K562 (cell line): ENCODE results near the gene SYT6. TPM values are rescaled to one million over a fixed set of nuclear protein-coding genes. Genes with fewer than 3 reads are reported as not detected.

Experiments
- ARID1B ChIP-seq: fragments of 450-650 bp; IDR thresholded peaks from 2 replicates; pipeline ENCODE4 v1.6.1; 2016; ENCODE audit warnings: antibody characterized with exemption, mild to moderate bottlenecking, inconsistent platforms
- ARNT ChIP-seq, 2 experiments: fragments of 450-650 bp; IDR thresholded peaks; 2 replicates each; pipeline ENCODE4 v1.6.1; 2016; ENCODE audit warnings: mild to moderate bottlenecking in 1 of 2
- BRF1 ChIP-seq: IDR thresholded peaks from 3 replicates; pipeline ENCODE4 v1.6.1; 2011; ENCODE audit warnings: borderline replicate concordance, mild to moderate bottlenecking; ENCODE audit not compliant: insufficient read length; ENCODE audit errors: extremely low read depth
- CBFA2T3 ChIP-seq: fragments of 450-650 bp; IDR thresholded peaks from 2 replicates; pipeline ENCODE4 v1.6.1; 2017
- DNMT1 ChIP-seq: fragments of 450-650 bp; IDR thresholded peaks from 2 replicates; pipeline ENCODE4 v1.6.1; 2016; ENCODE audit warnings: antibody characterized with exemption, mild to moderate bottlenecking
- ELK3 ChIP-seq: fragments of 450-650 bp; formaldehyde crosslinking; IDR thresholded peaks from 2 replicates; pipeline ENCODE4 v1.4.0; 2020; ENCODE audit warnings: mild to moderate bottlenecking
- FOXK2 ChIP-seq, 2 experiments: fragments of 450-650 bp; IDR thresholded peaks in 1 of 2; conservative IDR thresholded peaks in 1 of 2; 2 replicates each; pipeline ENCODE4 v1.6.1; 2016; ENCODE audit warnings: low read depth in 2 of 2, mild to moderate bottlenecking in 1 of 2
- GATAD2A ChIP-seq: fragments of 450-650 bp; IDR thresholded peaks from 2 replicates; pipeline ENCODE4 v1.6.1; 2017
- HIVEP1 ChIP-seq: fragments of 250-450 bp; sonication (Bioruptor Pico); IDR thresholded peaks from 2 replicates; pipeline ENCODE4 v1.4.0; 2020; ENCODE audit warnings: mild to moderate bottlenecking
- MYC ChIP-seq, 2 experiments: fragments of 250-450 bp in 1 of 2; sonication (Bioruptor Pico) in 1 of 2; IDR thresholded peaks; 2 replicates each; pipeline versions ENCODE4 v1.5.1 to v1.6.1; 2012 to 2021; ENCODE audit warnings: low read depth in 2 of 2, borderline replicate concordance in 1 of 2, improper control_type of control experiment in 1 of 2, low read length in 1 of 2, mild to moderate bottlenecking in 1 of 2, moderate library complexity in 1 of 2
- PBX2 ChIP-seq, 2 experiments: IDR thresholded peaks in 1 of 2; conservative IDR thresholded peaks in 1 of 2; 2 replicates each; pipeline ENCODE4 v1.6.1; 2016; ENCODE audit warnings: low read depth in 2 of 2, mild to moderate bottlenecking in 1 of 2, missing compliant biosample characterization in 1 of 2, missing genetic modification characterization in 1 of 2, moderate library complexity in 1 of 2
- SNIP1 ChIP-seq: fragments of 450-650 bp; IDR thresholded peaks from 2 replicates; pipeline ENCODE4 v1.7.1; 2017; ENCODE audit warnings: low read depth, mild to moderate bottlenecking
- STAT5B ChIP-seq: fragments of 250-450 bp; sonication (Bioruptor Pico); IDR thresholded peaks from 2 replicates; pipeline ENCODE4 v1.8.0; 2021; ENCODE audit warnings: mild to moderate bottlenecking, inconsistent platforms
- TEAD4 ChIP-seq, 2 experiments: sonication (generic) in 1 of 2; formaldehyde crosslinking in 1 of 2; IDR thresholded peaks; 2 replicates each; pipeline versions ENCODE4 v1.6.1 to v1.8.0; 2012 to 2022; ENCODE audit warnings: borderline replicate concordance in 1 of 2, inconsistent platforms in 1 of 2, low read length in 1 of 2, mild to moderate bottlenecking in 1 of 2, missing genetic modification reagents in 1 of 2
- UBTF ChIP-seq, 2 experiments: IDR thresholded peaks; 2 replicates each; pipeline ENCODE4 v1.6.1; 2012; ENCODE audit warnings: improper control_type of control experiment in 2 of 2, low read depth in 2 of 2, low read length in 2 of 2, borderline replicate concordance in 1 of 2
- YY1 ChIP-seq, 3 experiments: IDR thresholded peaks; 2 replicates each; pipeline ENCODE4 v1.6.1; 2011; ENCODE audit warnings: low read length in 2 of 3, mild to moderate bottlenecking in 2 of 3, moderate library complexity in 2 of 3, borderline replicate concordance in 1 of 3, control low read depth in 1 of 3, low read depth in 1 of 3; ENCODE audit not compliant: insufficient read depth in 3 of 3, insufficient replicate concordance in 2 of 3, control insufficient read depth in 1 of 3, insufficient read length in 1 of 3; ENCODE audit errors: extremely low read depth in 1 of 3
- ZBTB2 ChIP-seq: fragments of 450-650 bp; IDR thresholded peaks from 2 replicates; pipeline ENCODE4 v1.6.1; 2016; ENCODE audit warnings: antibody characterized with exemption
- polyA plus RNA-seq, 8 experiments: library from polyadenylated mRNA; depleted of rRNA in 4 of 8; stranded (reverse) in 5 of 8; unstranded in 3 of 8; fragments of >200 nt; fragmentation: Nextera tagmentation in 2 of 8; fragmentation: Illumina TruSeq in 1 of 8; extraction: Ambion mirVana in 2 of 8; extraction: Trizol in 1 of 8; gene quantifications; 2 replicates each; pipeline versions ENCODE4 v1.2.1 to v1.2.3, GENCODE V29; 2011 to 2014; ENCODE audit warnings: inconsistent platforms in 1 of 8, missing spikeins in 1 of 8
- total RNA-seq, 7 experiments: library from RNA; depleted of rRNA in 6 of 7; stranded (reverse); fragments of >200 nt in 6 of 7; fragmentation: Illumina TruSeq in 2 of 7; extraction: Trizol in 2 of 7; gene quantifications; 2 replicates each; pipeline versions ENCODE4 v1.2.1 to v1.2.3, GENCODE V29; 2011 to 2021; ENCODE audit warnings: low replicate concordance in 1 of 7

The SYT6 gene
- total and polyA plus RNA-seq, 9 of the 15 experiments (the other 6 are each of a cell fraction or from before 2014, with no cell fraction given), result 0.06 TPM; not detected in 8

- peak; percentile 84 for TF ChIP-seq TEAD4 (IDR thresholded peaks at IDR 0.05; ENCODE audit: low read length)
- TF ChIP-seq TEAD4 (CRISPR knock-in tag; IDR thresholded peaks at IDR 0.05; ENCODE audit: borderline replicate concordance), result no peak
- no peak for TF ChIP-seq BRF1
- no peak for TF ChIP-seq UBTF (IDR thresholded peaks at IDR 0.05; ENCODE audit: borderline replicate concordance in 1 of 2, low read depth in 2 of 2, low read length in 2 of 2)
- no peak for TF ChIP-seq YY1 (IDR thresholded peaks at IDR 0.05; ENCODE audit: borderline replicate concordance in 1 of 3, control insufficient read depth in 1 of 3, extremely low read depth in 1 of 3, insufficient read depth in 3 of 3, insufficient read length in 1 of 3, insufficient replicate concordance in 2 of 3, low read depth in 1 of 3, low read length in 2 of 3)
- peak; percentile 30 to 44; a peak in 2 of 4 replicates for TF ChIP-seq FOXK2 (conservative IDR thresholded peaks at IDR 0.05 in 1 of 2, IDR thresholded peaks at IDR 0.05 in 1 of 2; ENCODE audit: low read depth in 2 of 2)
- peak; percentile 93 for TF ChIP-seq CBFA2T3
- TF ChIP-seq ARID1B, result peak; percentile 94
- TF ChIP-seq ELK3 (CRISPR knock-in tag), result no peak
- TF ChIP-seq PBX2 (CRISPR knock-in tag; IDR thresholded peaks at IDR 0.05; ENCODE audit: low read depth), result no peak
- no peak for TF ChIP-seq PBX2 (tag; conservative IDR thresholded peaks at IDR 0.05; ENCODE audit: low read depth)
- TF ChIP-seq DNMT1, result 0 out of 2 replicates have a peak, but pooled peaks have one; percentile 53
- no peak for TF ChIP-seq SNIP1
- no peak for TF ChIP-seq GATAD2A
- TF ChIP-seq HIVEP1, result no peak
- peak; percentile 55; the same call in 1 of the 2 replicates for TF ChIP-seq ZBTB2
- TF ChIP-seq ARNT (IDR thresholded peaks at IDR 0.05), result peak in 1 of 2 experiments; percentile 45; a peak in 1 of 4 replicates
- TF ChIP-seq STAT5B (CRISPR knock-in tag), result no peak
- TF ChIP-seq MYC (IDR thresholded peaks at IDR 0.05; ENCODE audit: low read depth, low read length), result no peak
- TF ChIP-seq MYC (CRISPR knock-in tag; IDR thresholded peaks at IDR 0.05; ENCODE audit: borderline replicate concordance, low read depth), result no peak
Measured at GRCh38 chr1:114080511-114081436, 72.9 kb downstream of the SYT6 start (continued).
